Activated CD8-positive, alpha-beta memory T cell treated with anti-CD3 and anti-CD28 coated beads, Interleukin-2, amount 50 U/mL, for 4 hours (primary cell): Measurements from ENCODE around the gene HARS1.
"Not testable (repeated sequence)": the region's sequence is repeated elsewhere in the genome, so short reads cannot be mapped to it uniquely, and the experiment has no call there.

Experiments
- DNase-seq: peaks from one replicate; pipeline ENCODE4 v3.0.0-alpha.2; 2020

Gene HARS1, protein sequence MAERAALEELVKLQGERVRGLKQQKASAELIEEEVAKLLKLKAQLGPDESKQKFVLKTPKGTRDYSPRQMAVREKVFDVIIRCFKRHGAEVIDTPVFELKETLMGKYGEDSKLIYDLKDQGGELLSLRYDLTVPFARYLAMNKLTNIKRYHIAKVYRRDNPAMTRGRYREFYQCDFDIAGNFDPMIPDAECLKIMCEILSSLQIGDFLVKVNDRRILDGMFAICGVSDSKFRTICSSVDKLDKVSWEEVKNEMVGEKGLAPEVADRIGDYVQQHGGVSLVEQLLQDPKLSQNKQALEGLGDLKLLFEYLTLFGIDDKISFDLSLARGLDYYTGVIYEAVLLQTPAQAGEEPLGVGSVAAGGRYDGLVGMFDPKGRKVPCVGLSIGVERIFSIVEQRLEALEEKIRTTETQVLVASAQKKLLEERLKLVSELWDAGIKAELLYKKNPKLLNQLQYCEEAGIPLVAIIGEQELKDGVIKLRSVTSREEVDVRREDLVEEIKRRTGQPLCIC

DNA sequence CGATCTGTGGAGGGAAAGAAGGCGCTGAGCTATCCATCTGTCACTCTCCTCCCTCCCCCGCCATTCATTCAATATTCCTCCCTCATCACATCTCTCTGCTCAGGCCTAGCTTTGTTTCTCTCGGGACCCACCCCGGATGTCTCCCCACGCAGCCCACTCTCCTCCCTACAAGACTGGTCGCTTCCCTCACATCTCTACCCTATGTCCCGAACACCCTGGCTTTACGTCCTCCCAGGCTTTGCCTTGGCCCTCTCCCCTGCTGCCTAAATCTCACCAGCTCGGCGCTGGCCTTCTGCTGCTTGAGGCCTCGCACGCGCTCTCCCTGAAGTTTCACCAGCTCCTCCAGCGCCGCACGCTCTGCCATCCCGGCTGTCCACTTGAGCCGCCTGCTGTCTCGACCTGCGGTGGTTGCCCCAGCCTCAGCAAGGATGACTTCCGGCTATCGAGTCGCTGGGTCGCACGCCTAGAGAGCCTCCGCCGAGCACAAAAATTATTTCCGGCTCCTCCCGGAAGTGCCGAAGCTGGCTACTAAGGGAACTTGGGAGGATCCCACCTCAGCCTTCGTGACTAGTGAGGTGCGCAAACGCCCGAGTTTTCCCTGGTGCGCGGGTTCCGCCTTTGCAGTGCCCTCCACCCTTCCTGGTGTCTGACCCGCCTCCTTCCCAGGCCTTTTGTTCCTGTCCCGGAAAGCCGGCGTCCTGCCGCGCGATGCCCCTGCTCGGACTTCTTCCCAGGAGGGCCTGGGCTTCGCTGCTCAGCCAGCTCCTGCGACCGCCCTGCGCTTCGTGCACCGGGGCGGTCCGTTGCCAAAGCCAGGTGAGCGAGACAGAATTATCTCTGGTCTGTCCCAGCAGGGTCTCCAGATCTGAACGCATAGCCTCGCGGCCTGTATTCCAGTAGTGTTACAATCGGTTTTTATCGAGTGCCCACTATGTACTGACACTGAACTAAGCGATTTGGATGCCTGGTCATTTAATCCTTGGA is at the start of gene HARS1, which contains the start of gene HARS2:
HARS1 (minus strand) TSS at position 430 of the 984 bp plus-strand sequence; CDS start at position 364, 66 bp downstream.
HARS2 (plus strand) TSS at position 515 of the 984 bp plus-strand sequence; CDS start at position 709, 194 bp downstream.
- peak; percentile 77 for DNase-seq

DNA sequence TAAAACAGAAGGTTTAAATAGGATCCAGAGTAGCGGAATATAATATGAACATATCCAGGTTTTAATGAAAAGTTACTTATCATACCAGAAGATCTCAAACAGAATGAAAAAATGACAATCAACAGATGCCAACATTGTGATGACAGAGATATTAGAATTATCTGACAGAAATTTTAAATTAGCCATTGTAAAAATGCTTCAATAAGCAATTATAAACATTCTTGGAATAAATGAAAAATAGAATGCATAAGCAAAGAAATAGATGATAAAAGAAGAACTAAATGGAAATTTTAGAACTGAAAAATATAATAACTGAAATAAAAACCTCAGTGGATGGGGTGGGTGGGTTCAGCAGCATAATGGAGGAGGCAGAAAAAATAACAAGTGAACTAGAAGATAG is 46.3 kb upstream of the HARS1 start:
- no peak for DNase-seq

DNA sequence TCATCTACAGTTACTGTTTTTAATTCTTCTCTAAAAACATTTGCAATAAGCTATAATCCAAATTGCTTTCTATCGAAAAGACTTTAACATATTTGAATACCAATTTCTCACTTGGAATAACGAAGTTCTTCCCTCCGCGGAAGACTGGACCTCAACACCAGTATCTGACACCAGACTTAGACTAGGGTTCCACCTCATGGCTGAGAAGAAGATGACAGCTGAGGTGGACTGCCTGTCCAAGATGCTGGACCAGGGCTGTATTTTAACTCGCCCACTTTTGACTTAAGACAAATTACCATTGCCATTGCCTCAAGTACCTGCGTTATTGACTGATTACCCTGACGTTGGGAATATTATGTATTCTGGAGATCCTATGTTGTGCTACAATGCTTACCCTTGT is 43.2 kb upstream of the HARS1 start:
- DNase-seq = no peak

DNA sequence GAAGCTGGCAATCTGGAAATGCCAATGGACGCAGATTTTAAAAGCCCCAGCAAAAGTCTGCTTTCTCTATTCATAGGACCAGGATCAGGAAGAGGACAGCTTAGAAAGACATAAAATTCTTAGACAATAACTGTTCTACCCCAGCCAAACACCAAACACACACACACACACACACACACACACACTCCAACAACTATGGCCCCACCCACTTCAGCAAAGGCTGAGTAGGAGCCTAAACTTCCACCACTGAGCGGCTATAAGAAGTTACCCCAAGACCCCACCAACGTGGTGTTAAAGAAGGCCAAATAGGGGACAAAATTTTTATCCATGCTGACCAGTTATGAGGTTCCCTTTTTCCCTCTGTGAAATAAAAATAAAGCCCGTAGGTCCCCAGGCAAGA is 41.9 kb upstream of the HARS1 start:
- no peak for DNase-seq

DNA sequence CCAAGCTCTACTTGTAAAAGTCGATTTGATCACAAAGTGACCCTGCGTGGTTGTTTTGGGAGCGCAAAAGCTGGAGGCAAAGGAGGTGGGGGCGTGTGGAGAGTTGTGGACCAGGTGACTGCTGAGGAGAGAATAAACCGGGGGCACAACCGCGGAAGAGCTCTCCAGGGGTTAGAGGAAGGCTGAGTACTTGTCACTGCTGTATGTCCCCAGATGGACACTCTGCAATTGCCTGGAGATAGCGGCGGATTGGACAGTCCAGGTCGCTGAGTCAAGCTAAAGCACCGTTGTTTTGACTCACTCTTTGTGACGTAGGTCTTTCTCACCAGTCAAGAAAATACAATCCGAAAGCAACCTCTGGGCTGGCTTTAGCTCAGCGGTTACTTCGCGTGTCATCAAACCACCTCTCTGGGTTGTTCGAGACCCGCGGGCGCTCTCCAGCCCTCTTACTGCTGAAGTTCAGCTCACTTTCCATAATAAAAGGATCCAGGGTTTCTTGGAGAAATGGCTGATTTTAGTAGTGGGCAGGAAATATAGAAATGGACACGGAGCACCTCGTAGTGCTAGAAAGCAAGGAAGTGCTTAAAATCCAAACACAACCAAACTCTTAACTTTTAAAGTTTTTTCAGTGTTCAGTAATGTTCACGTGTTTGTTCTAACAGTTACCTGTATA is 34.8 kb upstream of the HARS1 start:
- DNase-seq = peak; percentile 53

DNA sequence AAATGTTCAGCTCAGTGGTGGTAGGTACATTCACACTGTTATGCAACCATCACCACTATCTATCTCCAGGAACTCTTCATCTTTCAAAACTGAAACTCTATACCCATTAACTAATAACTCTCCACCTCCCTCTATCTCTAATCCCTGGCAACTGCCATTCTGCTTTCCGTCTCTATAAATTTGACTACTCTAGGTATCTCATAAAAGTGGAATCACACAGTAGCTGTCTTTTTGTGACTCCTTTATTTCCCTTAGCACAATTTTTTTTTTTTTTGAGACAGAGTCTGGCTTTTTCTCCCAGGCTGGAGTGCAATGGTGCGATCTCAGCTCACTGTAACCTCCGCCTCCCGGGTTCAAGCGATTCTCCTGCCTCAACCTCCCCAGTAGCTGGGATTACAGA is 30.2 kb upstream of the HARS1 start:
- DNase-seq = not testable (repeated sequence)

DNA sequence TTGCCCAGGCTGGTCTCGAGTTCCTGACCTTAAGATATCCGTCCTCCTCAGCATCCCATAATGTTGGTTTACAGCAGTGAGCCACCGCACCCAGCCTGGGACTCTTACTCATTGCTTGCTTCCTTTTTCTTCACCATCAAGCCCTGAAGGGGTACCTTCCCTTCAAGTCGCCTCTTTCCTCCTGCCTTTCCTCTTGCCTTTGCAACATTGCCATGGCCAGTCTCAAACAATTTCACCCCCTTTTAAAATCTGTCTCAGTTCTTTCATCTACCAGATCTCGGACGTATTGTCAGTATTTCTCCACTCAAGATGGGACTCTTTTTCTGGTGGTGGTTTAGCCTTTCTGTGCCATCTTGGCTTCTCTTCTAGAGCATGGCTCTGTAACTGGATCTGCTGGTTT is 29.6 kb upstream of the HARS1 start:
- not testable (repeated sequence) for DNase-seq

DNA sequence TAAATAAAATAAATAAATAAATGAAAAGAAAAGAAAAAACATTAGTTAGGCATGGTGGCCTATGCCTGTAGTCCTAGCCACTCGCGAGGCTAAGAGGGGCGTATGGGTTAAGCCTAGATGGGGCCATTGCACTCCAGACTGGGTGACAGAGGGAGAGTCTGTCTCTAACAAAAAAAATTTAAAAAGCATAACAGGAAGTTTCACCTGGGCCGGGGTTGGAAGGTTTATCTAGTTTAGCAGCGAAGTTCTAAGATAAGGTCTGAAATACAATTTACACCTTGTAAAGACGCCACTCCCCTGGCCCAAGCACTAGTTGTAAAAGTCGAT is 27.1 kb upstream of the HARS1 start:
- DNase-seq = no peak

DNA sequence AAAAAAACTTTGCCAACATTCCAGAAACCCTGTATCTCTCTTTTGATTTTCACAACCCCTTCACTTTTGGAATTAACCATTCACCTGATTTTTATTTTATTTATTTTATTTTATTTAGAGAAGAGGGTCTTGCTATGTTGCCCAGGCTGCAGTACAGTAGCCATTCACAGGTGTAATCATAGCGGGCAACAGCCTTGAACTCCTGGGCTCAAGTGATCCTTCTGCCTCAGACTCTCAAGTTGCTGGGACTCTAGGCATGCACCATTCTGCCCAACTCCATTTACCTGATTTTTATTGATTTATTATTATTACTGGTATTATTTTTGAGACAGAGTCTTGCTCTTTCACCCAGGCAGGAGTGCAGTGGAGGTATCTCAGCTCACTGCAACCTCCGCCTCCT is 25.1 kb upstream of the HARS1 start:
- DNase-seq = not testable (repeated sequence)

DNA sequence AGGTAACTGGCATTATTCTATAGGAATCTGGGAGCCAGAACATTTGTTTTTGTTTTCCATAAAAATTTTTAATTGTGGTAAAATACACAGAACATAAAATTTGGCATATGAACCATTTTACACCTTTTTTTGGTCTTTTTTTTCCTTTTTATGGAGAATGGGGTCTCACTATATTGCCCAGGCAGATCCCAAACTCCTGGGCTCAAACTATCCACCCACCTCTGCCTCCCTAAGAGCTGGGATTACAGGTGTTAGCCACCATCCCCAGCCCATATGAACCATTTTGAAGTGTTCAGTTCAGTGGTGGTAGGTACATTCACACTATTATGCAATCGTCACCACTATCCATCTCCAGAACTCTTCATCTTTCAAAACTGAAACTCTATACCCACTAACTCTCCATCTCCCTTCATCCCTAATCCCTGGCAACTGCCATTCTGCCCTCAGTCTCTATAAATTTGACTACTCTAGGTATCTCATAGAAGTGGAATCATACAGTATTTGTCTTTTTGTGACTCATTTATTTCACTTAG is 22.5 kb upstream of the HARS1 start:
- no peak for DNase-seq

DNA sequence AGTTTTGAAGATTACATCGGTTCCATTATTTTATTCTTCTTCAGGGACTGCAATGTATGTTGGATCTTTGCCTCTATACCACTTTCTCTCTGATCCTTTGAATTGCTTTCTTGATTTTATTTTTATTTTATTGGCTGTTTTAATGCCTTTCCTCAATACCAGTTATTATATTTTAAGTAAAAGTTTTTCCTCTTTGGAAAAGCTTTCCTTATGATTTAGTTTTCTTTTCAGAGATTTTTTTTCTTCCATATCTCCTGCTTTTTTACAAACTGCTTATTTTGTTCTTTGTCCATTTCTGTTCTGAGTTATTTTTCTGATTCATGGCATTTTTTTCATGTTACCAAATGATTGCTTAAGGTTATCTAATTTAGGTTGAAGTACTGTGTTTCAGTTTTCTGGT is 20.6 kb upstream of the HARS1 start:
- DNase-seq = no peak

DNA sequence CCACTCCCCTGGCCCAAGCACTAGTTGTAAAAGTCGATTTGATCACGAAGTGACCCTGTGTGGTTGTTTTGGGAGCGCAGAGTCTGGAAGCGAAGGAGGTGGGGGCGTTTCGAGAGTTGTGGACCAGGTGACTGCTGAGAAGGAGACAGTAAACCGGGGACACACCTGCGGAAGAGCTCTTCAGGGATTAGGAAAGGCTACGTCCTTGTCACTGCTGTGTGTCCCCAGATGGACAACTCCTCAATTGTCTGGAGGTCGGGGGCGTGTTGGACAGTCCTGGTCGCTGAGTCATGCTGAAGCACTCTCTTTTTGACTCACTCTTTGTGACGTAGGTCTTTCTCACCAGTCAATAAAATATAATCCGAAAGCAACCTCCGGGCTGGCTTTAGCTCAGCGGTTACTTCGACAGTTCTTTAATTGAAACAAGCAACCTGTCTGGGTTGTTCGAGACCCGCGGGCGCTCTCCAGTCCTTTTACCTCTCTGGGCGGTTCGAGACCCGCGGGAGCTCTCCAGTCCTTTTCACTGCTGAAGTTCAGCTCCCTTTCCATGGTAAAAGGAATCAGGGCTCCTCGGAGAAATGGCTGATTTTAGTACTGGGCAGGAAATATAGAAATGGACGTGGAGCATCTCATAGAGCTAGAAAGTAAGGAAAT is 19.9 kb upstream of the HARS1 start:
- peak; percentile 86 for DNase-seq

DNA sequence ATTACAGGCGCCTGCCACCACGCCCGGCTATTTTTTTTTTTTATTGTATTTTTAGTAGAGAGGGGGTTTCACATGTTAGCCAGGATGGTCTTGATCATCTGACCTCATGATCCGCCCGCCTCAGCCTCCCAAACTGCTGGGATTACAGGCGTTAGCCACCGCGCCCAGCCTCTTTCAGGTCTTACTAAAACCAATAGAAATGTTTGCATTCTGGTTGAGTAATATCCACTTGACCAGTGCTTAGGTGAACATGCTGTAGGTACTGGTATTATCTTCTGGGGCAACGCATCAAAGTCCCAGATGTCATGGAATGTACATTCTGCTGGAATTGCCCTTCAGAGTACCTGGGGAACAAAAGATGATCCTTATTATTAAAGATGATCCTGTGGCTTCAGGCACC is 17.6 kb upstream of the HARS1 start:
- not testable (repeated sequence) for DNase-seq

DNA sequence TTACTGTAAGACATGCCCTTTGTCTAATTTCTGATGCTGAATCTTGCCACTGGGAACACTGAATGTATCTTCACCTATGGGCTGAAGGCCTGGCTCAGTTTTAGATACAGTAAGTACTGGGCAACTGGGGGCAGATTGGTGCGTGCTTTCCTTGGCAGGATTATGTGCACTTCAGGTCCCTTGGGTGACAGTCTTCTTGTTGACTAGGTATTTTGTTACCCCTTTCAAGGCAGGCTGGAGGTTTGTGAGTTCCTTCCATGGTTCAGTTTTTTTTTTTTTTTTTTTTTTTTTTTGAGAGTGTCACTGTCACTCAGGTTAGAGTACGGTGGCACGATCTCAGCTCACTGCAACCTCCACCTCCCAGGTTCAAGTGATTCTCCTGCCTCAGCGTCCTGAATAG is 16.6 kb upstream of the HARS1 start:
- DNase-seq = no peak

DNA sequence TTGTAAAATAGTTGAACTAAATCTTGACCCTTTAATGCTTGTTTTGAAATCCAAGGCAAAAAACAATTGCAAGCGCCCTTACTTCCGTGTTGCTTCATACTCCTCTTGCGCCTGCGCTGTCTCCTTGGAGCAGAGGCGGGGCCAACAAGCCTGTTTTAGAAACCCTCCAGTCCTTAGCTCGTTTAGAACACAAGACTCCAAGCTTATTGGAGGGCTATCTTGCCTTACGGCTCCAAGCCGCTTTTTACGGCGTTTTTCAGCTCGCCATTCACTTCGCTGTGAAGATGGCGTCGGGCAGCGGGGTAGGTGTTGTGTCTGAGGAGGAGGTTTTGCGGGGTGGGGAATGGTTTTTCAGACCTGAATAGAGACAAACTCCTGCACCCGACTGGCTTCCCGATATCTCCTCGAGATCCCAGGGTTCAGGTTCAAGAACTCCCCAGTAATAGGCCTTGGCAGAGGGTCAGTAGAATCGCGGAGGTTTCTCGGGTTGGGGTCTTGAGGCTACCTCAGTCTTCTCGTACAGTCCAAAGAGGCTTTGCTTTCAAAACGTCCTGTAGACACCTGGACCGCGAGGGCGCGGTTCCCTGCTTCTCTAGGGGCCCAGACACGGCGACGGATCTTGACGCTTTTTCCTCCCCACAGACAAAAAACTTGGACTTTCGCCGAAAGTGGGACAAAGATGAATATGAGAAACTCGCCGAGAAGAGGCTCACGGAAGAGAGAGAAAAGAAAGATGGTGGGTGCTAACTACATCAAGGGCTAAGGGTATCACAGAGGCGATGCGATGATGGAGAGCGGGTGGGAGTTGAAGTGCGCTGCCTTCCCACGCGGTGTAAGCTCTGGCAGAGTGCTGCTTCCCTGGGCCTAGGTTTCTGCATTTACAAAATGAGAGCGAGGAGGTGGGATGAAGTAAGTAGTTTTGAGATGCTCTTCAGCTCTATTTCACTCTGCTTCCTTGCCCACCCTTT is 9.3 kb upstream of the HARS1 start, which contains the start of gene ZMAT2:
ZMAT2 (plus strand) TSS at position 271 of the 968 bp plus-strand sequence; CDS start at position 285, 14 bp downstream.
- peak; percentile 89 for DNase-seq

DNA sequence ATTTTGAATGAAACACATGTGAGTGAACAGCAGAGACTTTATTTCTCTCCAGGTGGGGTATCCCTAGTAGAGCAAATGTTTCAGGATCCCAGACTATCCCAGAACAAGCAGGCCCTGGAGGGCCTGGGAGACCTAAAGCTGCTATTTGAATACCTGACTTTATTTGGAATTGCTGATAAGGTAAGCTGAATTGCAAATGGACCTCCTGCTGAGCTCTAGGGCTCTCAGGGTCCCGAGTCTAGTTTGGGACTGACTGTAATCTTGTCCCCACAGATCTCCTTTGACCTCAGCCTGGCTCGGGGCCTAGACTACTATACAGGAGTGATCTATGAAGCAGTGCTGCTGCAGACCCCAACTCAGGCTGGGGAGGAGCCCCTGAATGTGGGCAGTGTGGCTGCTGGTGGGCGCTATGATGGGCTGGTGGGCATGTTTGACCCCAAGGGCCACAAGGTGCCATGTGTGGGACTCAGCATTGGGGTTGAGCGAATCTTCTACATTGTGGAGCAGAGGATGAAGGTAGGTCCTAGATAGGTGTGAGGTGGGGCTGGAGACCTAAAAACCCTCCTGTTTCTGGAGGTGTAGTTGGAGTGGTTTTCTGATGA is 5.8 kb upstream of the HARS1 start:
- DNase-seq = no peak

DNA sequence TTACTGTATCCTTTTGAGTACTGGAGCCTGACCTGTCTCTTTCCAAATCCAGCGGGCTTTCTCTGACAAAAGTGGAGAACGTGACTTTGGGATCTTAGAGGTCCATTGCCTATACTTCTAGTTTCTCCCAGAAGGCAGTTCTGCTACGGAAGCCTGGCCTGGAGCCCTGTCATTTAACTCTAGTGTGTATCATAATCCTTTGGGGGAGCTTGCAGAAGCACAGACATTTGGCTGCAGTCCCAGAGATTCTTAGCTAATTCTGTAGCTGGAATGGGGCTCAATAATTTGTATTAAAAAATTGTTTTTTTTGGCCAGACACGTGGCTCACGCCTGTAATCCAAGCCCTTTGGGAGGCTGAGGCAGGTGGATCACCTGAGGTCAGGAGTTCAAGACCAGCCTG is 3.1 kb upstream of the HARS1 start:
- no peak for DNase-seq

DNA sequence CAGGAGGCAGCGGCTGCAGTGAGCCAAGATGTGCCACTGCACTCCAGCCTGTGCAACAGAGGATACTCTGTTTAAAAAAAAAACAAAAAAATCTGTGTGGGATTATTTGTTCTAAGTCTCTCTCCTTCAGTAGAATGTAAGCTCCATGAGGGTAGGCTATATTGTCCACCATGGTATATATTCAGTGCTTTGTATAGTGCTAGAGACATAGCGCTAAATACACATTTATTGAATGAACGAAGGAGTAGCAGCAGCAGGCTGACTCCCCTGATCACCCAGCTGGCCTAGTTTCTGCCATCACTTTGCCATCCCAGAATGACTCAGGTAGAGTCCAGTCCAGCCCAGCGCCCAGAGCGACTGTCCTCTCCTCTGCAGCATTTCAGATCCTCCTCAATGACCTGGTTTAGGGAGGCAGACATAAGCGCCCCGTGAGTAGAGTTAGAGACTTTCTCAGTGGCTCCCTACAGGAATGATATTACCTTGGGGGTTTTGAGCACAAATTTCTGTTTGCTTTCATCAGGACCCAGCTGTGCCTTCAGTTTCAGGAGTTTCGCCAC is 716 bp downstream of the HARS1 start:
- DNase-seq = no peak

DNA sequence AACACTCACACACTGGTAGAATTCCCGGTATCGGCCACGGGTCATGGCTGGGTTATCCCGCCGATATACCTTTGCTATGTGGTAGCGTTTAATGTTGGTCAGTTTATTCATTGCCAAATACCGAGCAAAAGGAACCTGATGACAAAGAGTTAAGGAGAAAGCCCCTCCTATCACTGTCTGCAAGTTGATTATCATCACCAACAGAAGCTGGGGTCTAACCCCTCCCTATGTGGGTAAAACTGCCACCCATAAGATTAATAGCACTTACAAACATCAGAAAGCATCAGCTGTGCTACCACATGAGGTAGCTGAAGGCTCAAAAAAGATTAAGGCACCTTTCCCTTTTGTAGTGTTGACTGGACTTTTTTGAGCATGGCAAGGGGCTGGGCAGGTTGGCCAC is 12.2 kb downstream of the HARS1 start:
- no peak for DNase-seq

DNA sequence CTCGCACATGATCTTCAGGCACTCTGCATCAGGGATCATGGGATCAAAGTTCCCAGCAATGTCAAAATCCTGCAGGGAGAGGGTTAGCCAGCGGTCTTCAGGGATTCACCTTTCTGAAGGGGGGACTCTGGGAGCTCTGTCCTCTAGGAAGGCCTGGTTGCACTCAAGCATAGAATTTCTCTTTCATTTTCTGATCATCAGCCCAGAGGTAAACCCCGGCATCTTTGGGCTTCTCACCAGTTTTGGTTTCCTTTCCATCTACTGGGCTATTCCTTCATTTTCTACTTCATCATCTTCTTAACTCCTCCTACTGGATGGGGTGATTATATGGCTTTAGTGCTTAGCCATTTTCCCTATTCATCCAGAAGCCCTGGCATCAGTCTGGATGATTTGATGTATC is 13.2 kb downstream of the HARS1 start:
- no peak for DNase-seq
